Neutrophil (primary cell): ENCODE results near the gene LMNA.

ENCODE experiments used
- H3K27ac ChIP-seq: fragments of 200-600 bp; sonication (generic); 2 replicates; pipeline ENCODE4 v1.5.1; 2016; ENCODE audit warnings: mild to moderate bottlenecking, moderate library complexity
- H3K27me3 ChIP-seq: fragments of 200-600 bp; sonication (generic); 2 replicates; pipeline ENCODE4 v1.6.0; 2016; ENCODE audit warnings: mild to moderate bottlenecking
- H3K36me3 ChIP-seq: fragments of 200-600 bp; sonication (generic); 2 replicates; pipeline ENCODE4 v1.5.1; 2017
- H3K4me1 ChIP-seq, 2 experiments: fragments of 200-600 bp in 1 of 2; sonication (generic) in 1 of 2; 1 replicate in 1 of 2; 2 replicates in 1 of 2; pipeline versions ENCODE4 v1.5.1 to v1.6.1; 2013 to 2016; ENCODE audit warnings: low read depth in 1 of 2, low read length in 1 of 2, mild to moderate bottlenecking in 1 of 2, moderate library complexity in 1 of 2; ENCODE audit not compliant: control insufficient read depth in 1 of 2, insufficient read depth in 1 of 2
- H3K4me3 ChIP-seq, 2 experiments: fragments of 200-600 bp in 1 of 2; sonication (generic) in 1 of 2; 1 replicate in 1 of 2; 2 replicates in 1 of 2; pipeline ENCODE4 v1.5.1; 2013 to 2016; ENCODE audit warnings: low read depth in 1 of 2, low read length in 1 of 2, mild to moderate bottlenecking in 1 of 2, moderate library complexity in 1 of 2
- H3K9me3 ChIP-seq: fragments of 200-600 bp; sonication (generic); 2 replicates; pipeline ENCODE4 v1.5.1; 2016
- CTCF ChIP-seq: fragments of 200-600 bp; sonication (generic); IDR thresholded peaks from 2 replicates; pipeline ENCODE4 v1.5.1; 2016; ENCODE audit warnings: antibody characterized with exemption

LMNA gene

GRCh38 chr1:156090840-156091188 lies 23.7 kb upstream of the LMNA start:
- H3K4me1 ChIP-seq, result peaks cover 0 to 10% of the 10 kb centered on the region in 2 experiments
- H3K27ac ChIP-seq, result no peak overlapping the region
- no peaks in the 10 kb centered on the region for H3K36me3 ChIP-seq
- no peaks in the 10 kb centered on the region for H3K9me3 ChIP-seq
- no peak overlapping the region for H3K4me3 ChIP-seq
- H3K27me3 ChIP-seq, result peaks cover 44% of the 10 kb centered on the region
- TF ChIP-seq CTCF, result peak; percentile 66

- Histone ChIP-seq H3K4me3 (no peak overlapping the region), H3K27ac (no peak overlapping the region), H3K36me3 (no peaks in the 10 kb centered on the region), H3K4me1 (peaks cover 4 to 12% of the 10 kb centered on the region in 2 experiments), H3K27me3 (peaks cover 37% of the 10 kb centered on the region), H3K9me3 (no peaks in the 10 kb centered on the region)
- TF ChIP-seq CTCF, result no peak
Observed at GRCh38 chr1:156091610-156092009, 22.9 kb upstream of the LMNA start.

GRCh38 chr1:156095906-156096508 lies 18.5 kb upstream of the LMNA start:
- H3K9me3 ChIP-seq, result no peaks in the 10 kb centered on the region
- no peak overlapping the region for H3K4me3 ChIP-seq
- no peaks in the 10 kb centered on the region for H3K36me3 ChIP-seq
- peaks cover 61% of the 10 kb centered on the region for H3K27me3 ChIP-seq
- peaks cover 5 to 9% of the 10 kb centered on the region in 2 experiments for H3K4me1 ChIP-seq
- no peak for TF ChIP-seq CTCF
- H3K27ac ChIP-seq, result no peak overlapping the region

GRCh38 chr1:156096640-156097391 lies 17.7 kb upstream of the LMNA start:
- Histone ChIP-seq H3K27me3 (peaks cover 68% of the 10 kb centered on the region), H3K4me3 (no peak overlapping the region), H3K27ac (peak overlapping the region; percentile 8), H3K4me1 (peaks cover 5 to 9% of the 10 kb centered on the region in 2 experiments), H3K36me3 (no peaks in the 10 kb centered on the region), H3K9me3 (no peaks in the 10 kb centered on the region)
- peak; percentile 81 for TF ChIP-seq CTCF

GRCh38 chr1:156097499-156098178 lies 16.9 kb upstream of the LMNA start:
- no peaks in the 10 kb centered on the region for H3K9me3 ChIP-seq
- H3K4me1 ChIP-seq, result peaks cover 5 to 9% of the 10 kb centered on the region in 2 experiments
- no peak overlapping the region for H3K27ac ChIP-seq
- H3K4me3 ChIP-seq, result no peak overlapping the region
- H3K36me3 ChIP-seq, result no peaks in the 10 kb centered on the region
- peaks cover 68% of the 10 kb centered on the region for H3K27me3 ChIP-seq
- TF ChIP-seq CTCF, result no peak
